Right renal pelvis (tissue), 4 donors: ENCODE data around the gene B3GALNT2. TPM values are rescaled to one million over a fixed set of nuclear protein-coding genes. Genes with fewer than 3 reads are reported as not detected.
"Not testable (repeated sequence)": the region's sequence is repeated elsewhere in the genome, so short reads cannot be mapped to it uniquely, and the experiment has no call there.

Experiments used
- DNase-seq, 4 donors: peaks; one replicate each; pipeline ENCODE4 v3.0.0-alpha.2; 2013; ENCODE audit warnings: low read depth in 4 of 4, low spot score in 3 of 4, missing footprints in 1 of 4
- polyA plus RNA-seq, 4 donors: library from polyadenylated mRNA; unstranded; fragments of 120-200 nt; gene quantifications; one replicate each; pipeline ENCODE4 v1.2.1, GENCODE V29; 2013; ENCODE audit not compliant: insufficient read length in 4 of 4

The B3GALNT2 gene
- polyA plus RNA-seq, 4 donors = 17.7 to 21.4 (median 19.2) TPM

DNA sequence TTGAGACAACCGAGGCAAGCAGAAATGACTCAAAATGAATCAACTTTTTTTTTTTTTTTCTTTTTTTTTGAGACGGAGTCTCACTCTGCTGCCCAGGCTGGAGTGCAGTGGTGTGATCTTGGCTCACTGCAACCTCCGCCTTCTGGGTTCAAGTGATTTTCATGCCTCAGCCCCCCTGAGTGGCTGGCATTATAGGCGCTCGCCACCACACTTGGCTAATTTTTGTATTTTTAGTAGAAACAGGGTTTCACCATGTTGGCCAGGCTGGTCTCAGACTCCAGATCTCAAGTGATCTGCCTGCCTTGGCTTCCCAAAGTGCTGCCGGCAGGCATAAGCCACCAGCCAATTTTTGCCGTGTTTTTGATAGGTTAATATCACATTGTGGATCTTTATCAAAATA is 46.4 kb downstream of the B3GALNT2 start:
- DNase-seq = not testable (repeated sequence)

DNA sequence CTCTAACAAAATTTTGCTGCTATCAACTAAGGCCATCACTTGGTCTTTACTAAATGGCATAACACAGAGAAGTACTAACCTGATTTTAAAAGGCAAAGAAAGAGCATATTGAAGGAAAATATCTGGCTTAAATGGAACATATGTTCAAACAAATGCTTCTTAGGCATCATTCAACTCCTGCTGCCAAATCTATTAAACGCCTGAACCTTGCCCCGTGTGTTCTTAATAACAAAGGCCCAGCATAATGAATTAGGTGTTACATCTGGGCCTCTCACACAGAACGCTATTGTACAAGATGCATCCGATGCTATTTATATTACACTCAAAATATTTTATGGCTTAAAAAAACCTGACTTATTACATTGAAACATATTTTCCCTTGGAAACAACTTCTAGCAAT is 48.4 kb downstream of the B3GALNT2 start:
- no peak for DNase-seq

DNA sequence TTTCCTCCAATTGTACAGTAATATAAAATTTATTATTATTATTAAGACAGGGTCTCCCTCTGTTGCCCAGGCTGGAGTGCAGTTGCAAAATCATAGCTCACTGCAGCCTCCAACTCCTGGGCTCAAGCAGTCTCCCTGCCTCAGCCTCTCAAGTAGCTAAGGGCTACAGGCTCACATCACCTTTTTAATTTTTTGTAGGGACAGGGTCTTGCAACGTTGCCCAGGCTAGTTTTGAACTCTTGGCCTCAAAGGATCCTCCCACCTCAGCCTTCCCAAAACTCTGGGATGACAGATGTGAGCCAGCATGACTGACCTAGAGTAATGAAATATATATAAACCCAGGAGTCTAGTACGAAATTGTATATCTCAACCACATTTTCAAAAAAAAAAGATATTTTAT is 49.2 kb downstream of the B3GALNT2 start:
- DNase-seq = no peak

DNA sequence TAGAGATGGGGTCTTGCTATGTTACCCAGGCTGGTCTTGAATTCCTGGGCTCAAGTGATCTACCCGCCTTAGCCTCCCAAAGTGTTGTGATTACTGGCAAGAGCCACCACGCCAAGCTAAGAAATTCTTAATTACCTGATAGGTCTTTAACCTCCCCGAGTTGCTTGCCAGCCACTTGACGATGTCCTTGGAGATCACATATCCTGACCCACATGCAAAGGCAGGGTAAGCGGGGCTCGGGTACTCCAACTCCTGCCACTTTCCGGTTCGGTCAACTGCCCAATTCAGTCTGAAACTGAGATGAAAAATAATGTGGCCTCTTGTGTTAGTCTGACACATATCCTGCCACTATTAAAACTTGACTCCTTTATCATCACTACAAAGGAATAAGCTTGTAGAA is 50.2 kb downstream of the B3GALNT2 start:
- no peak for DNase-seq

DNA sequence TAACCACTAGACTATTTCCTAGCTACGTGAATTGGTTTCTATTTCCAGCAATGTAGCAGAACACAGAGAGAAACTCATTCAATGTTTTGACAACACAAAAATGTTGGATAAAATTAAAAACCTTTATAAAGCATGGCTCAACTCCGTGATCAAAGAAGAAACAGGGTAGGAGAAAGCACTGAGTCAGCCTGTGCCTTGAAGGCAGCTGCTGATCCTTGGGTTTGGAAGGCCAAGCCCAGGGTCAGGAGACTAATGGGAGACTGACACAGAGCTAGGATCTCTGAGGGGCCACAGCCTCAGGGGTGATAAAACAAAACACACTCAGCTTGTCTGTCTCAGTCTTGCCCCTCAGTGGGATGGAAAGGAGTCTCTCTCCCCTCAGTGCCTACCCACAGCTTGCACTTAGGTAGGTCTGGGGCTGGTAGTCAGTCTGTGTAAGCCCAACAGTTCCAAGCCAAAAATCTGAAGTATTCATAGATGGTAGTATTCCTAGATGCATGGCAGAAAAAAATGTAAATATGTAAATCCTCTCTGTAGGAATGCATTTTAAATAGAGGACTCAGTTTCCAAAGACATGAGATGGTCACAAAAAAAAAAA is 53.3 kb downstream of the B3GALNT2 start:
- no peak for DNase-seq

DNA sequence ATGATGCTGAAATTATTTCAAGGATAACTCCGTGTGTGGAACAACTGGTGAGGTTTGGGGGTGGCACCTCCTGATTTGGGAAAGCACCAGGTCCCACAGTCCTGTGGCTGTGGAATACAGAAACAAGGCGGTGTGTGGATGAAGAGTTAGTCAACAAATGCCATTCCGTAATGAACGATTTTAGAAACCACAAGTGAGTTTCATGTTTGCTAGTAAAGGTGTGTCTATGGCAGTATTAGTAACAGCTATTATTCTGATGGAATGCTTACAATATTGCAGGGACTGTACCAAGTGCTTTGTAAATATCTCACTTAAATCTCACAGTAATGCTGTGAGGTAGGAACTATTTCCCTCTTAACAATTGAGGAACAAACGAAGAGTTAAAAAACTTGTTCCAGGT is 53.8 kb downstream of the B3GALNT2 start:
- DNase-seq = no peak

DNA sequence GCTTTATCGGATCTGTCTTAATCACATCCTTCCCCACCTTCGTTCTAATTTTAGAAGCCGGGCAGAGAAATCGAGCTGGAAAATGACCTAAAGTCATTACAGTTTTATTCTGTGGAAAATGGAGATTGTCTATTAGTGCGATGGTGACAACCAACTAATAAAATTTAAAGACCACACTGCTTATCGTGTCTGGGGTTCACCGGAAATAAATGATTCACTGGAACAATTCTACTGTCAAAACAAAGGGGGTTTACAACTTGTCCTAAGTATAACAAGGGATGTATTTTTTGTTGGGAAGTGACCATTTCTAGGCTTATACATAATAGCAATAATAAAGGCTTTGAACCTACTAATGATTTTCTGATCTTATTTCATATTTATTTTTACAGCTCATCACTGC is 55.6 kb downstream of the B3GALNT2 start:
- DNase-seq = no peak

DNA sequence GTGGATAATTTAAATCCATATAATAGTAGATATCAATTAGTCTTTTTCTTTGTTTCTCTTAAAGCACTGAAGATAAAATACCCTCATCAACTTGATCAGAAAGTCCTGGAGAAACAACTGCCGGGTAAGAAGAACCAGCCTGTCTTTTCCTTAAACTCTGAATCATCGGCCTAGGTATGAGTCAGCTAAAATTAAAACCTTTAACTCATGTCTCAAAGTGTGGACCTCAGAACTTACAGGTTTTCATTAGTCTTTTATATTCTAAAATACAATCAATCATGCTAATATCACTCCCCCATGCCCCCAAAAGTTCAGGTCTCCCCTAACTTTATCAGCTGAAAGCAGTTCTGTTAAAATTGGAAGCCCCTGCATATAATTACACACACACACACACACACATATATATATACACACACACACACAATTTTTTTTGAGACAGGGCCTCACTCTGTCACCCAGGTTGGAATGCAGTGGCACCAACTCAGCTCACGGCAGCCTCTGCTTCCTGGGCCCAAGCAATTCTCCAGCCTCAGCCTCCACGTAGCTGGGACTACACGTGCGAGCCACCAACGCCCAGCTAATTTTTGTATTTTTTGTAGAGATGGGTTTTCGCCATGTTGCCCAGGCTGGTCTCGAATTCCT is 61.3 kb downstream of the B3GALNT2 start:
- no peak for DNase-seq

DNA sequence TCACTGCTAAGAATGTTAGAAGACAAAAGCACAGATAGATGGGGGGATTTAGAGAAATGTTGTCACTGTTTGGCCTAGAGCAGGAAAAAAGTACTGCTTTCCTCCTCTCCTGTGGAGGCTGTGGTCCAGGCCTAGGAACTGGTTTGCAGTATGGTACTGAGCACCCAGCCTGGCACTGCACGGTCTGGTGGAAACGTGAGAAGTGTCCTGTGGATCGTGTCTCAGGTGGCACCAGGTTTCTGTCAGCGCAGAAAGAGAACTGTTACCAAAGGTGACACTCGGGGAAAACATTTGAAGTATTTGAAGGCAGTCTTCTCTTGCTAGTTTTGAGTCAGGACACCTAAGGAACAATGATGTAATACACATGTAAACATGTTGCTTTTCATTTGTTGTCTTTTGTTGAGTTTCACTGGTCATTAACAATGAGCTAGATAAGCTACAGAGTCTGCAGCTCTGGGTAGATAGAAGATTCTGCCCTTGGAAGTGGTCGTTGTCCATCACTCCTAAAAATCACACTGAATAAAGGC is 63.0 kb downstream of the B3GALNT2 start:
- DNase-seq = no peak

DNA sequence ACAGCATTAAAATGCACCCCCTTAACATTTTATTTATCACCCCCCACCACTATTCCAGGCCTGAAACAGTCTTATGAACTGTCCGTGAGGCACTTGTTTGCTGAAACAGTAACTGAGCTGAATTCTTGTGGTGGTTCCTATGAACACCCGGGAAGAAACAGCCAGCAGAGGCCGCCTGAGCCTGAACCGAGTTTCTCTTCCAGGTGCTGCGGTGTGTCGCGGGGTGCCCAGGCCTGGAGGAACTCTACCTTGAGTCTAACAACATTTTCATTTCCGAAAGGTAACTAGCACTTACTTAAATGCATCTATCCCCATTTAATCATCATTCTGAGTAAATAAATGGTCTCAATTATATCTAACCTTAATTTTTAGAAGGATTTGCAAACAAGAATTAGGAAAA is 70.3 kb downstream of the B3GALNT2 start:
- no peak for DNase-seq

DNA sequence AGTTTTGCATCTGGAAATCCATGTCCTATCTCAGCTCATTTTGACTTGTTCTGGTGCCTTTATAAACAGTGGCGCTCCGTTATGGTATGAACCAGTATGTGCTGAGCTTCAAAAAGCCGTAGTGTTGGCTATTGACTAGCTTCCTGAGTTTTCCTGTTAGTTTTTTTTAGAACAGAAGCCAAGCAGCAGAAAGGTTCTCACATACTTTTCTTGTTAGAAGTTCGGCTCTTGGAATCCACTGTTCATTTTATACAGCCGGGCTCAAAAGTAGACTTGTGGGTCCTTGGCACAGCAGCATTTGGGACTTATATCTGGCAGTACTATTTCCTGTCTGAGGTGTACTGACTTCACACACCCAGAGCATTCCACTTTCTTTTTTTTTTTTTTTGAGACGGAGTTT is 73.3 kb downstream of the B3GALNT2 start:
- DNase-seq = no peak

DNA sequence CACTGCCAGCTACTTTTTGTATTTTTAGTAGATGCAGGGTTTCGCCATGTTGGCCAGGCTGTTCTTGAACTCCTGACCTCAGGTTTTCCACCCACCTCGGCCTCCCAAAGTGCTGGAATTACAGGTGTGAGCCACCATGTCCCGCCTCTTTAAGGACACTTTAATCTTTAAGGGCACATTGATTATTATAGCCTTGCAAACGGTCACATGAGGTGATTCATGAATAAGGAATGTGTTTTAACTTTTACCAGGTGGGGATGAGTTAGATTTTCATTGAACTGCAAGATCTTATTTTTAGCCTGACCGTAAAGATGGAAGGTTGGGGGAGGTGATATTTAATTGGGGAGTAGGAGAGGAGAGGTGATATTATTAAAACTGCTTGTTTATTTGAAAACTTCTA is 75.1 kb downstream of the B3GALNT2 start:
- no peak for DNase-seq

DNA sequence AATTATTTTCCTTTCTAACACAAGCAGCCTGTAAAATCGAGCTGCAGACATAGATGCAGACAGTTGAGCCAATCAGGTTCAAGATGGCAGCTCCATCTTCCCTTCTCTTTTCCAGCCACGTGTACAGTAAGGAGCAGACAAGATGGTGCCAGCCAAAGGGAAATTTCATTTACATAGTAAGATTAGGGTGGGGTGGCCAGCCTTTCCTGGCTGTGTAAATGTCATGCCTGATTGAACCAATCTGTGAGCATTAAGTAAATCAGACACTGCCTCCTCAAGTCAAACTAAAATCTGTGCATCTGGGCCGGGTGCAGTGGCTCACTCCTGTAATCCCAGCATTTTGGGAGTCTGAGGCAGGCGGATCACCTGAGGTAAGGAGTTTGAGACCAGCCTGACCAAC is 76.8 kb downstream of the B3GALNT2 start:
- DNase-seq = no peak

DNA sequence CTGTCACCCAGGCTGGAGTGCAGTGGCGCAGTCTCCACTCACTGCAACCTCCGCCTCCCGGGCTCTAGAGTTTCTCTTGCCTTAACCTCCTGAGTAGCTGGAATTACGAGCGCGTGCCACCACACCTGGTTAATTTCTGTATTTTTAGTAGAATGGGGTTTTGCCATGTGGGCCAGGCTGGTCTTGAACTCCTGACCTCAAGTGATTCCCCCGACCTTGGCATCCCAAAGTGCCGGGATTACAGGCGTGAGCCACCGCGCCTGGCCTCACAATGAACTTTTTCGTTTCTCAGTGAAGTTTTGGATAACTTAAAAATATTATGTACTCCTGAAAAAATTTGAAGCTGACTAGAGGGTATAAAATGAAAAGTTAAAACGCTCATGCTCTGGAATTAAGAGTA is 77.6 kb downstream of the B3GALNT2 start:
- no peak for DNase-seq

DNA sequence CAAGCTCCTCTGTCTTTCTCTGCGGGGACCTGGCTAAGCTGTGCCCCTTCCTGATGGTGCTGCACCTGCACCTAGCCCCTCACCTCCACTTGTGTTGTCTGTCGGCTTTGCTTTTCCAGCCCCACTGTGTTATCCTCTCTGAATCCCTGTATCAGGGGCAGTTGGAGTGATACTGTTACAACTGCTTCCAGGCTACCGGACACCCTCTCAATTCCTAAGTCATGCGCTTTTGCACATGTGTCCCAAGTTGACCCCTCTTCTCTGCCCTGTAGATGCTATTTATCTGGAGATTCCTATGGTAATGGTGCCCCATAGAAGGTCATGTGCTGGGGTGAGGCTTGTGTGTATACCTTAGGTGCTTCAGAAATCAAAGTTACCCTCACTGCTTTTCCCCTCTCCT is 78.1 kb downstream of the B3GALNT2 start:
- DNase-seq = no peak

DNA sequence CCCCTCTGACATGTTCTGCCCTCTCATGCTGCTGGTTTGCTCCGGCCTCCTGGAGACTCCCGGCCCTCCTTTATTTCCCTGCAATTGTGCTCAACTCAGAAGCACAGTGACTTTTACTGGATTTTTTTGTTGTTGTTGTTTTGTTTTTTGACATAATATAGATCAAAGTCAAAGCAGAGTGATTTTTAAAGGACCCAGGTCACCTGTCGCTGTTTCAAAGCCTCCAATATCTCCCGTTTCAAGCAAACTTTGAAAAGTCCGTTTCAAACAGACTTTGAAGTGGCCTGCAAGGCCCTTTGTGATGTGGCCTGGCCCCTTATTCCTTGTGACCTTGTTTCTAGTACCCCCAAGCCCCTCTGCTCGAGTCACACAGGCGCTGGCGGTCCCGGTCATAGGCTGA is 78.9 kb downstream of the B3GALNT2 start:
- DNase-seq = no peak

DNA sequence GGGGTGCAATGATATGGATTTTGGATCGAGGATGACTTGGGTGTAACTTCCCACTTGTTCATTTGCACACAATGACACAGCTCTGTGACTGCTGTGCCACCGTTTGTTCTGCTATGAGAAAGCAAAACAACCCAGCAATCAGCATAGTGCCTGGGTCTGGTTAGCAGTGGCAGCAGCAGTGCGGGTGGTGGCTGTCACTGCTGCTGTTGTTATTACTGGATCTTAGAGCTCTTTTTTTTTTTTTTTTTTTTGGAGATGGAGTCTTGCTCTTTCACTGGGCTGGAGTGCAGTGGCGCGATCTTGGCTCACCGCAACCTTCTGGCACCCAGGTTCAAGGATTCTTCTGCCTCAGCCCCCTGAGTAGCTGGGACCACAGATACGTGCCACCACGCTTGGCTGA is 80.2 kb downstream of the B3GALNT2 start:
- no peak for DNase-seq

DNA sequence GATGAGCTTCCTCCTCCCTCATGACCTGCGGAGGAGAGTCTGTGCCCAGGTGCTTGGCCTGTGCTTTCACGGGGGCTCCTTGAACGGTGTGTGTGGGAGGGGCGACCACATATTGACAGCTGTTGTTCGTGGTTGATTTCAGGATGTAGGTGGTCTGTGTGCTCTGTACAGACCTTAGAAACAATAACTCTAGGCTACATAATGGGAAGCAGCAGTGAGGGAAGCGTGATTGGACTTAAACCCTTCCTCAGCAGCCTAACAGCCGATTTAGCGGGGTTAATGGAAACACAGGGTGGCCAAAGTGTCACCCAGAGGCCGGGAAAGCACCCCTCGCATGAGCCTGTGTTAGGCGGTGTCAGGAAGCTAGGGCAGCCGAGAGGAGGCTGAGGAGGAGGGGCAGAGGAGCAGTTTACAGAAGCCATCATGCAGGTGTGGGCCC is 81.0 kb downstream of the B3GALNT2 start:
- DNase-seq = no peak

DNA sequence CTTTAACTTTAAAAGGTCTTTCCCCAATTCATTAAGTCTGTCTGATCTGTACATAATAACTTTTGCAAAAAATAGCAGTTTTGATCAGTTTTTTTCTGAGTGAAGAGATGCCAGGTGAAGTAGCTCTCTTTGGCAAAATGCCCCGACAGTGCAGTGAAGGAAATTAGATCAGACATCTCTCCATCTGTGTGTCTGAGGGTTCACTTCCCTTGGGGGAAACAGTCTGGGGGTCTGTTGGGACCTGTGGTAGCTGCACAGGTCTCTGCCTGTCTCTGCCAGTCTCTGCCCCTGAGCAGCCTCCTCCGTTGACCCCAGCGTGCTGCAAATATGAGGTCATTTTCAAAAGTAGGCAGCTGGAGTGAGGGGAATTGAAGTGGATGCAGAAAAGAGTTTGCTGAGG is 82.5 kb downstream of the B3GALNT2 start:
- DNase-seq = no peak

DNA sequence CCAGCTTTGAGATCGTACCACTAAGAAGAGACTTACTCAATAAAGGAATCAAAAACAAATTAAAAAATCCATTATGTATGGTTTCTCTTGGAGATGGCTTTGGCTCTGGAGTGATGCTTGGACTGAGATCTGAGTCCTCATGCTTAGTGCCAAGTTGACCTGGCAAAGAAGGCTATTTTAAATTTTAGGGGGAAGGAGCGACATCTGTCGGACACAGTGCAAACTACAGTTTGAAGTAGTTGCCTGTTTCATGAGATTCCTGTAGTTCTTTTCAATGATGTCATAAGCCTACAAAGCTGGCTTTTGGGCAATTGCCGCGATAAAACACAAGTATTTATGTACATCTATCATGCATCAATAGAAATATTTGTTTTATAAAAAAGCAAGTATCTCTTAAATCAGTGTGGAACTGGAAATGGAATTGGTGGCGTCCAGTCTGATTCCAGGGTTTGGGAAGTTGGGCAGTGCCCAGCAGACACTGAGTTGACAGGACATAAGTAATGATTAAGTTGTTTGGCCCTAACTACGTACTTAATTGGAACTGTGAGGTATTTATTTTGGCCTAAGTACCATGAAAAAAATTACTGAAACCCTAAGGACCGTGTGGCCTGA is 87.1 kb downstream of the B3GALNT2 start:
- peak; percentile 22 to 54 (median 50) for DNase-seq

DNA sequence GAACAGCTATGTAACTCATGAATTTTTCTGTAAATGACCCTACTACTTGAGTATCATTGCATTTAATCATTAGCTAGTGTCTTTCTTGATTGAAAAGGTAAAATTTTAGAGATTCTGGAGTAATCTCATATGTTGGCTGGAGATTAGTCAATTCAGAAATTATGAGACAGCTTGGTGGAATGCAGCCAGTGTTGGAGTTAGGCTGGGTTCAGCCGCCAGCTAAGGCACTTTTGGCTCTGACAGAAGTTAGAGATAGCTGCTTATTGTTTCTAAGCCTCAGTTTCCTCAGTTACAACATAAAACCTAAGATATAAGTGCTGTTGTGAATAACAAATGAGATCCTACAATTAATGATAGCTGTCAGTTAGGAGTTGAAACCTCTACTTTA is 87.6 kb downstream of the B3GALNT2 start:
- DNase-seq = no peak
